RWPE2 (cell line): ENCODE data around the gene UBL4A.

Experiments
- ATAC-seq: fragments of 200-7000 bp; cut with Tn5 transposase; 3 replicates; pipeline ENCODE4 v1.9.1; 2021; ENCODE audit warnings: low read depth
- DNase-seq: peaks from one replicate; pipeline ENCODE4 v3.0.0-alpha.2; 2020; ENCODE audit warnings: low spot score
- H3K27ac ChIP-seq: fragments of 450-650 bp; 2 replicates; pipeline ENCODE4 v1.5.1; 2017; ENCODE audit warnings: mild to moderate bottlenecking; ENCODE audit not compliant: poor library complexity, severe bottlenecking
- H3K27me3 ChIP-seq: fragments of 250-450 bp; sonication (Bioruptor Pico); 2 replicates; pipeline ENCODE4 v1.5.1; 2021; ENCODE audit warnings: mild to moderate bottlenecking, moderate library complexity; ENCODE audit not compliant: insufficient read depth, poor library complexity, severe bottlenecking
- H3K36me3 ChIP-seq: fragments of 250-450 bp; sonication (Bioruptor Pico); 2 replicates; pipeline ENCODE4 v1.5.1; 2020; ENCODE audit warnings: low read depth, mild to moderate bottlenecking, moderate library complexity
- H3K4me1 ChIP-seq: fragments of 250-450 bp; sonication (Bioruptor Pico); 2 replicates; pipeline ENCODE4 v1.5.1; 2021; ENCODE audit warnings: mild to moderate bottlenecking, moderate library complexity; ENCODE audit not compliant: insufficient read depth, poor library complexity, severe bottlenecking
- H3K4me3 ChIP-seq: fragments of 250-450 bp; sonication (Bioruptor Pico); 2 replicates; pipeline ENCODE4 v1.5.1; 2021; ENCODE audit warnings: mild to moderate bottlenecking, moderate library complexity; ENCODE audit not compliant: severe bottlenecking
- H3K9me3 ChIP-seq: fragments of 250-450 bp; sonication (Bioruptor Pico); 2 replicates; pipeline ENCODE4 v1.5.1; 2021; ENCODE audit warnings: mild to moderate bottlenecking, moderate library complexity; ENCODE audit not compliant: severe bottlenecking
- TF ChIP-seq, protein P1 (sequence below): fragments of 450-650 bp; IDR thresholded peaks from one replicate; pipeline ENCODE4 v1.5.1; 2017; ENCODE audit warnings: mild to moderate bottlenecking, moderate library complexity; ENCODE audit not compliant: poor library complexity, severe bottlenecking

The UBL4A gene

GRCh38 chrX:154515090-154515965, 28.9 kb upstream of the UBL4A start:
- ATAC-seq (no peak; the same call in 2 of the 3 replicates), DNase-seq (no peak)

GRCh38 chrX:154513716-154514115, 27.3 kb upstream of the UBL4A start:
- ATAC-seq = no peak
- Histone ChIP-seq H3K36me3 (no peaks in the 10 kb centered on the region), H3K9me3 (no peaks in the 10 kb centered on the region), H3K4me1 (no peaks in the 10 kb centered on the region), H3K4me3 (no peak overlapping the region), H3K27ac (no peak overlapping the region), H3K27me3 (no peaks in the 10 kb centered on the region)
- DNase-seq = no peak
- TF ChIP-seq, protein P1, sequence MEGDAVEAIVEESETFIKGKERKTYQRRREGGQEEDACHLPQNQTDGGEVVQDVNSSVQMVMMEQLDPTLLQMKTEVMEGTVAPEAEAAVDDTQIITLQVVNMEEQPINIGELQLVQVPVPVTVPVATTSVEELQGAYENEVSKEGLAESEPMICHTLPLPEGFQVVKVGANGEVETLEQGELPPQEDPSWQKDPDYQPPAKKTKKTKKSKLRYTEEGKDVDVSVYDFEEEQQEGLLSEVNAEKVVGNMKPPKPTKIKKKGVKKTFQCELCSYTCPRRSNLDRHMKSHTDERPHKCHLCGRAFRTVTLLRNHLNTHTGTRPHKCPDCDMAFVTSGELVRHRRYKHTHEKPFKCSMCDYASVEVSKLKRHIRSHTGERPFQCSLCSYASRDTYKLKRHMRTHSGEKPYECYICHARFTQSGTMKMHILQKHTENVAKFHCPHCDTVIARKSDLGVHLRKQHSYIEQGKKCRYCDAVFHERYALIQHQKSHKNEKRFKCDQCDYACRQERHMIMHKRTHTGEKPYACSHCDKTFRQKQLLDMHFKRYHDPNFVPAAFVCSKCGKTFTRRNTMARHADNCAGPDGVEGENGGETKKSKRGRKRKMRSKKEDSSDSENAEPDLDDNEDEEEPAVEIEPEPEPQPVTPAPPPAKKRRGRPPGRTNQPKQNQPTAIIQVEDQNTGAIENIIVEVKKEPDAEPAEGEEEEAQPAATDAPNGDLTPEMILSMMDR = no peak

More at GRCh38 chrX:154515090-154515965, 28.9 kb upstream of the UBL4A start:
- Histone ChIP-seq H3K4me1 (no peaks in the 10 kb centered on the region), H3K27ac (peak overlapping the region; percentile 59), H3K4me3 (peak overlapping the region; percentile 57), H3K36me3 (no peaks in the 10 kb centered on the region), H3K27me3 (no peaks in the 10 kb centered on the region), H3K9me3 (no peaks in the 10 kb centered on the region)
- TF ChIP-seq, protein P1 = no peak

- Histone ChIP-seq H3K4me1 (no peaks in the 10 kb centered on the region), H3K27ac (no peak overlapping the region), H3K4me3 (no peak overlapping the region), H3K27me3 (no peaks in the 10 kb centered on the region), H3K9me3 (no peaks in the 10 kb centered on the region), H3K36me3 (no peaks in the 10 kb centered on the region)
- DNase-seq = no peak
- no peak for ATAC-seq
- TF ChIP-seq, protein P1 = no peak
These were observed 26.6 kb upstream of the UBL4A start for GRCh38 chrX:154512879-154513553.

GRCh38 chrX:154511761-154512160, 25.3 kb upstream of the UBL4A start:
- Histone ChIP-seq H3K36me3 (no peaks in the 10 kb centered on the region), H3K27me3 (no peaks in the 10 kb centered on the region), H3K9me3 (no peaks in the 10 kb centered on the region), H3K27ac (no peak overlapping the region), H3K4me1 (no peaks in the 10 kb centered on the region), H3K4me3 (no peak overlapping the region)
- TF ChIP-seq, protein P1 = no peak
- ATAC-seq (no peak), DNase-seq (no peak)
